Activated CD4-positive, alpha-beta memory T cell treated with anti-CD3 and anti-CD28 coated beads for 36 hours (primary cell): ENCODE measurements around the gene SOX13. TPM values are rescaled to one million over a fixed set of nuclear protein-coding genes. Genes with fewer than 3 reads are reported as not detected.
"Not testable (repeated sequence)": the region's sequence is repeated elsewhere in the genome, so short reads cannot be mapped to it uniquely, and the experiment has no call there.

Source experiments
- CTCF ChIA-PET: fragments of 350-600 bp; sonication (Branson Sonifier 250); formaldehyde crosslinking; loops from one replicate; lab custom pipeline; 2021; ENCODE audit warnings: antibody characterized with exemption, inconsistent platforms; lab: Charles Lee
- POLR2A ChIA-PET: fragments of 350-600 bp; sonication (Branson Sonifier 250); formaldehyde crosslinking; loops from one replicate; lab custom pipeline; 2021; ENCODE audit warnings: antibody characterized with exemption; lab: Charles Lee
- DNase-seq: peaks from one replicate; pipeline ENCODE4 v3.0.0-alpha.2; 2020
- H3K27ac Mint-ChIP-seq: one replicate; pipeline ENCODE4 v1.8.0; 2021; ENCODE audit warnings: mixed read lengths
- H3K27me3 Mint-ChIP-seq: one replicate; pipeline ENCODE4 v1.8.0; 2021; ENCODE audit warnings: mixed read lengths
- H3K36me3 Mint-ChIP-seq: one replicate; pipeline ENCODE4 v1.8.0; 2021; ENCODE audit warnings: mixed read lengths
- H3K4me1 Mint-ChIP-seq: one replicate; pipeline ENCODE4 v1.8.0; 2021; ENCODE audit warnings: low read depth, mixed read lengths
- H3K4me3 Mint-ChIP-seq: one replicate; pipeline ENCODE4 v1.8.0; 2021; ENCODE audit warnings: mild to moderate bottlenecking, mixed read lengths
- H3K9me3 Mint-ChIP-seq: one replicate; pipeline ENCODE4 v1.8.0; 2021; ENCODE audit warnings: mixed read lengths
- intact Hi-C: fragments of 100-400 bp; cut with micrococcal nuclease; formaldehyde crosslinking; loops from one replicate; pipeline ENCODE4 v1.15.1; 2023
- total RNA-seq, 2 experiments: library from RNA; stranded (reverse); gene quantifications; one replicate each; pipeline ENCODE4 v1.2.3, GENCODE V29; 2021

The SOX13 gene
- total RNA-seq, 2 experiments from 2014 or later: 4.6 to 5.8 TPM

GRCh38 chr1:204080163-204080903, 7.4 kb downstream of the SOX13 start:
- Mint-ChIP-seq H3K9me3 (no peaks in the 10 kb centered on the region), H3K27me3 (peaks cover 20% of the 10 kb centered on the region), H3K27ac (no peak overlapping the region), H3K4me1 (peaks cover 3% of the 10 kb centered on the region), H3K36me3 (no peaks in the 10 kb centered on the region), H3K4me3 (no peak overlapping the region)
- intact Hi-C loops: no loop called here
- CTCF ChIA-PET: no interaction called here
- POLR2A ChIA-PET: no interaction called here
- no peak for DNase-seq

DNA sequence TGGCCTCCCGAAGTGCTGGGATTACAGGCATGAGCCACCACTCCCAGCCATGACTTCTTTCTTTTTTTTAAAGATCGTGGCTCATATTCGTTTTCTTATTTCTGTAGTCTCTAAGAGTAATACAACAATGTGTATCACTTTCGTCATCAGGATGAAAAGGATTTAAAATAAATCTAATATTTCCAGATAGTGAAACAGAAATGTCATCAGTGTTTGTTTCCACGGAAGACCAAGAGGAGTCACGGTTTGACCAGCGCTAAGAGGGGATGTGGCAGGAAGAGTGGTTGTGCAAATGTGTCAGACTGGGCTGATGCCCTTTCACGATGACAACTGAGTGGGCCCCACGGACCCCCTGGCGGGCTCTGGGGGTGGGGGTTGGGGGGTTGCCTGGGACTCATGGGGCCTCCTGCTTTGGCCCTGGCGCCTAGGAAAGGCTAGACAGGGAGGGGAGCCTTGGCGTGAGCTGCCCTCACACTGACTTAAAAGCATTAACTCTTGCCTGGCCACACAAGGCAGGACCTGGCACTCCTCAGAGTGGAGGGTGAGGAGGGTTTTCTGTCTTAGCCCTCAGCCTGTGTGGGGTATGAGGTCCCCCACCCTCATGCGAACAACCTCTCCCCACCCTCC, 8.4 kb downstream of the SOX13 start:
- Mint-ChIP-seq H3K4me1 (peaks cover 2% of the 10 kb centered on the region), H3K27ac (no peak overlapping the region), H3K4me3 (no peak overlapping the region), H3K36me3 (no peaks in the 10 kb centered on the region), H3K9me3 (no peaks in the 10 kb centered on the region), H3K27me3 (peaks cover 12% of the 10 kb centered on the region)
- DNase-seq: no peak
- ChIA-PET POLR2A (no interaction called here), CTCF (no interaction called here)
- intact Hi-C loops: no loop called here

DNA sequence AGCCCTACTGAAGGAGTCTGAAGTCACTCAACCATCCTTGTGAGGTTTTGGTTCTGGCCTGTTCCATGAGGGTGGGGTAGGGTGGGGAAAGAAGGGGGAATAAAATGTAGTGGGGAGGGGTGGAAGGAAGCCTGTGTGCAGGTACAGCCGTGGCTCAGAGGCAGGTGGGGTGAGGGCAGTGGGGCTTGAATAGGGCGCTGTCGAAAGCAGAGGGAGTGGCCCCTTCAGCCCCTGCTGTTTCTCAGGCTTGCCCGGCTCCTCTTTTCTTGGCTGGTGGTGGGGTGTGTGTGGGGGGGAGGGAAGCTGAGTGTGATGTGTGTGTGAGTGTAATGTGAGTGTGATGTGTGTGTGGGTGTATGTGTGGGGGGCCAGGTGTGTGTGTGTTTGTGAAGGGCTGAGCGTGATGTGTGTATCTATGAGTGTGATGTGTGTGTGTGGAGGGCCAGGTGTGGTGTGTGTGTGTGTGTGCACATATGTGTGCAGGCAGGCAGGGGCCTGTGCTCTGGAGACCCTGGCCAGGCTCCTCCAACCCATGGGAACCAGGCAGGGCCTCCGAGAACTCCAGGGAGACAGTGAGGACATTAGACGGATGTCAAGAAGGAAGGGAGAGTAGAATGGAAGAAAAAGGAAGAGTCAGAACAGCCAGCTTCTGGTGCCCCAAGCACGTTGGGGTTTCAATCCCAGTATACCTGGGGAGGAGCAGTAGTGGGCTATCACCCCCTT, 9.0 kb downstream of the SOX13 start:
- ChIA-PET CTCF (no interaction called here), POLR2A (no interaction called here)
- H3K4me3 Mint-ChIP-seq: no peak overlapping the region
- H3K36me3 Mint-ChIP-seq: no peaks in the 10 kb centered on the region
- intact Hi-C loops: no loop called here
- no peak for DNase-seq
- peaks cover 6% of the 10 kb centered on the region for H3K27me3 Mint-ChIP-seq
- H3K27ac Mint-ChIP-seq: no peak overlapping the region
- H3K4me1 Mint-ChIP-seq: peaks cover 2% of the 10 kb centered on the region
- no peaks in the 10 kb centered on the region for H3K9me3 Mint-ChIP-seq

DNA sequence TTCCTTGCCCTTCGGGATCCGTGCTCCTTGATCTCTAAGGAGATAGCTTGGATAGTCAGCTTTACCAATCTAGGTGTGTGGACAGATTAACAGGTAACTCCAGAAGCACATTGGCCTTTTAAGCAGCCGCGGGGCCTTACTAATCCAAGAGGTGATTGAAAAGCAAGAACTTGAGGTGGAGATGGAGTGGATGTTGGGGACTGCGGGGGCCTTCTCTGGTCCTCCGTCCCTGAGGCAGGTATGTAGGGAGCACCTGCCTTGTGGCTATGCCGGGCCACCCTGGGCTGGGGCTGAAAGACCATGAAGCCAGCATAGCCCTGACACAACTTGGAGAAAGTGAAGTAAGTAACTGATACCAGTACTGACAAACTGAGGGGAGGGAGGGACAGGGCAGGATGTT, 10.6 kb downstream of the SOX13 start:
- CTCF ChIA-PET: no interaction called here
- Mint-ChIP-seq H3K4me3 (no peak overlapping the region), H3K4me1 (peaks cover 5% of the 10 kb centered on the region), H3K27me3 (peaks cover 2% of the 10 kb centered on the region), H3K9me3 (no peaks in the 10 kb centered on the region), H3K36me3 (no peaks in the 10 kb centered on the region), H3K27ac (no peak overlapping the region)
- POLR2A ChIA-PET: no interaction called here
- intact Hi-C loops: no loop called here
- DNase-seq: no peak

DNA sequence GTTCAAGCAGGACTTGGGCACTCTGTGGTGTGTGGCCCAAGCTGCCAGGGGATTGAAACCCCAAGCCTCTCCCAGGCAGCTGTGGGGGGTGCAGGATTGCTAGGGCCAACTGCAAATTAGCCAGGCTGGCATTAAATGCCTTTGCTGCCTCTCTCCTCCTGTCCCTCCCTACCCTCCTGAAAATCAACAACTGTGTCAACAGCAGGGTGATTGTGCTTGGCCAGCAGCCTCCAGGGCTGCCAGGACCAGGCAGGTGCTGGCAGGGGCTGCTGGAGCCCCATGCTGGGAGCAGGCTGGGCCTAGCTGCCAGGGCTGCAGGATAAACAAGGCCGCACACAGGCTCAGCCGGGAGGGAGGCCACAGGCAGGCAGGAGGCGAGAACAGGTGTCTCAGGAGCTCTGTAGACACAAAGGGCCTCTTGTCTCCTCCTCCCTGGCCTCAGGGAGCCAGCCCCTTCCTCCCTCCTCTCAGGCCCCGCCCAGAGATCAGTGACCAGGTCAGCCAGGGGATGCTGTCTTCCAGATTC, 11.4 kb downstream of the SOX13 start:
- no peak overlapping the region for H3K27ac Mint-ChIP-seq
- no peaks in the 10 kb centered on the region for H3K36me3 Mint-ChIP-seq
- CTCF ChIA-PET: no interaction called here

DNA sequence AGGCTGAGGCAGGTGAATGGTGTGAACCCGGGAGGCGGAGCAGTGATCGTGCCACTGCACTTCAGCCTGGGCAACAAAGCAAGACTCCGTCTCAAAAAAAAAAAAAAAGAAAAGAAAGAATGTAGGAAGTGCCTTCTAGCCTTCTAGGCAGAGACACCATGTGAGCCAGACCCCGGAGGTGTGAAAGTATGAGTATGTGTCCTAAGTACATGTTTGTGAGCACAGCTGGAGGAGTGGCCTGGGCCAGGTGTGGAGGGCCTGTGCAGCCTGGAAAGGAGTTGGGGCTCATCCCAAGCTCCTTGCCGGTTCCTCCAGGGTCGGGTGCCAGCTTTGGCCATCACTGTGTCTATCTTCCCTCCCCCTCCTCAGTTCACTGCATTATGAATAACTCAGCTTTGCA, 13.0 kb downstream of the SOX13 start:
- H3K36me3 Mint-ChIP-seq: no peaks in the 10 kb centered on the region
- CTCF ChIA-PET: no interaction called here
- DNase-seq: no peak
- no peaks in the 10 kb centered on the region for H3K27me3 Mint-ChIP-seq
- intact Hi-C loops: no loop called here
- POLR2A ChIA-PET: no interaction called here
- H3K4me1 Mint-ChIP-seq: peaks cover 3% of the 10 kb centered on the region
- H3K9me3 Mint-ChIP-seq: no peaks in the 10 kb centered on the region
- H3K27ac Mint-ChIP-seq: no peak overlapping the region
- no peak overlapping the region for H3K4me3 Mint-ChIP-seq

More for the DNA sequence above, 11.4 kb downstream of the SOX13 start:
- Mint-ChIP-seq H3K4me1 (peaks cover 5% of the 10 kb centered on the region), H3K9me3 (no peaks in the 10 kb centered on the region), H3K4me3 (no peak overlapping the region), H3K27me3 (no peaks in the 10 kb centered on the region)
- POLR2A ChIA-PET: no interaction called here
- intact Hi-C loops: no loop called here
- DNase-seq: no peak

DNA sequence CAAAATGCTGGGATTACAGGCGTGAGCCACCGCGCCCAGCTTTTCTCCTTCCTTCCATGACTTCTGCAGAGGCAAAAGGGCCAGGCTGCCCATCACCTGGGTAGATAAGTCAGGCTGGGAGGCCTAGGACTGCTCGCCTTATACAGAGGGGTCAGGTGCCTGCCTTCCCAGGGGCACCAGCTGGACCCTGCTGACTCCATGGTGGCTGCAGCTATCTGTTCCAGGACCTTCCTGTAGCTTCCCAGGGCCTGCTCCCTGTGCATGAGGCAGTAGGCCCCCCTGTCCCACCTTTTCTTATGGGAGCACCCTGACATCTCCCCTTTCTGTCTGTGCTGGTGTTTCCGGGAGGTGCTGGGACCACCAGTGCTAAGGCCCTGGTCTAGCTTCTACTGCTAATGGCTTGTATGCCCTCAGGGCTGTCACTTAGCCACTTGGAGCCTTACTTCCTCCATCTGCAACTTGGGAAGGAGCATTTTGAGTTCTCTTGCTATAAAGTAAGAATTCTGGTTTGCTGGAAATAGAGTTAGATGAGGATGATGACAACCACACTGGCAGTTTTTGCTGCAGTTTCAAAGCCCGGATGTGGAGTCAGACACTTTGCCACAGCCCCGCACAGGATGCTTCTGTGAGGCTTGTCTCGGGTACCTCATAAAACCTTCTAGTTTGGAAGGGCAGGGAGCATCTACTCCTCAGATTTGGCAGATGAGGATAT, 14.4 kb downstream of the SOX13 start:
- CTCF ChIA-PET: no interaction called here
- DNase-seq: no peak
- POLR2A ChIA-PET: no interaction called here
- no peak overlapping the region for H3K4me3 Mint-ChIP-seq
- intact Hi-C loops: no loop called here
- H3K9me3 Mint-ChIP-seq: no peaks in the 10 kb centered on the region
- H3K4me1 Mint-ChIP-seq: peaks cover 3% of the 10 kb centered on the region
- no peaks in the 10 kb centered on the region for H3K36me3 Mint-ChIP-seq
- no peaks in the 10 kb centered on the region for H3K27me3 Mint-ChIP-seq
- H3K27ac Mint-ChIP-seq: no peak overlapping the region

GRCh38 chr1:204087893-204088528, 15.1 kb downstream of the SOX13 start:
- intact Hi-C loops: no loop called here

DNA sequence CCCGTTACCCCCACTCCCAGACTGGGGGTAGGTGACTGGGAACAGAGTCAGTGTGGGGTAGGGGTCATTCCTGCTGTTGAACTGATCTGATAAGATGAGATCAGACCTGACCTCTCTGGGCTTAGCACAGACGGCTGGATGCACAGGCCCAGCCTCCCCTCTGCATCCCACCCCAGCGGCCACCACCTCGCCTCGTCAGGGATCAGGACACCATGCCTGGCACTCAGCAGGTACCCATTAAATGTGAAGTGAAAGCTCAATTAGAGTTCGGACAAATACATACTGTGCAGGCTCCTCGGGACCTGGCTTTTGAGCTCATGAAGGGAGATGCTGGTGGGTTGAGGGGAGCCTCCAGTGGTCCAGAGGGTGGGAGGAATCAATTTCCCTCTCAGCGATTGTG, 15.7 kb downstream of the SOX13 start:
- intact Hi-C loops: no loop called here
- no peaks in the 10 kb centered on the region for H3K9me3 Mint-ChIP-seq
- H3K4me1 Mint-ChIP-seq: peaks cover 5% of the 10 kb centered on the region
- no peak overlapping the region for H3K4me3 Mint-ChIP-seq
- DNase-seq: no peak
- no peaks in the 10 kb centered on the region for H3K27me3 Mint-ChIP-seq
- ChIA-PET POLR2A (no interaction called here), CTCF (no interaction called here)
- no peak overlapping the region for H3K27ac Mint-ChIP-seq
- no peaks in the 10 kb centered on the region for H3K36me3 Mint-ChIP-seq

More at GRCh38 chr1:204087893-204088528, 15.1 kb downstream of the SOX13 start:
- Mint-ChIP-seq H3K4me1 (peaks cover 3% of the 10 kb centered on the region), H3K36me3 (no peaks in the 10 kb centered on the region), H3K4me3 (no peak overlapping the region), H3K27ac (no peak overlapping the region), H3K9me3 (no peaks in the 10 kb centered on the region), H3K27me3 (no peaks in the 10 kb centered on the region)
- DNase-seq: no peak
- POLR2A ChIA-PET: no interaction called here
- CTCF ChIA-PET: no interaction called here

DNA sequence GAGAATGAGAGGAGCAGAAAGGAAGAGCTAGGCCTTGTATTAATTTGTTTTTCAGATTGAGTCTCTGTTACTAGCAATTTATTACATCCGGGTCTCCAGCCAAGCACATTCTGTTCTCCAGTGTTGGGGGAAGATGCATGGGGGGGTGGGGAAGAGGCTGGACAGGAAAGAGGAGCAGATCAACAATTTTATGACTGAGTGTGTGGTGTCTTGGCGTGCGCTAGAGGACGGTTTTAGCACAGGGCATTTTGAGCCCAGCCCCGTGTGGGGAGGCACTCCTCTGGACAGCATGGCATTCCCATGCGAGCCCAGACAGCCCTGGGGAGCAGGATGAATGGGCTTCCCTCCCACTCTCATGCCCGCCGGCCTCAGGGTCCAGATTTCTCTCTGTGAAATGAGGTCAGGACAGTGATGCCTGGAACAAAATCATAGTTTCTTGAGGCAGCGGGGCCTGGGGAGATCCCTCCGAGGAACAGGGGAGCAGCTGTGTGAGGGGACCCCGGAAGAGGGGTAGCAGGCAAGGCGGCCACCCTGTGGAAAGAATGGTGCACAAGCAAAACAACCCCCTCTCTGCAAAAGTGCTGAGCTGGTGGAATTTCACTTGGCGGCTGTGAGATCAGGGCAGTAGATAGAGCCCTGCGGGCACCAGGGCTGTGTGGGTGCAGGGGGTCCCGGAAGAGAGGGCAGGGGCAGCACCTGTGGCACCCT, 16.3 kb downstream of the SOX13 start:
- Mint-ChIP-seq H3K27me3 (no peaks in the 10 kb centered on the region), H3K4me1 (peaks cover 5% of the 10 kb centered on the region), H3K4me3 (no peak overlapping the region), H3K9me3 (no peaks in the 10 kb centered on the region), H3K27ac (no peak overlapping the region), H3K36me3 (no peaks in the 10 kb centered on the region)
- DNase-seq: no peak
- ChIA-PET CTCF (no interaction called here), POLR2A (no interaction called here)
- intact Hi-C loops: no loop called here

DNA sequence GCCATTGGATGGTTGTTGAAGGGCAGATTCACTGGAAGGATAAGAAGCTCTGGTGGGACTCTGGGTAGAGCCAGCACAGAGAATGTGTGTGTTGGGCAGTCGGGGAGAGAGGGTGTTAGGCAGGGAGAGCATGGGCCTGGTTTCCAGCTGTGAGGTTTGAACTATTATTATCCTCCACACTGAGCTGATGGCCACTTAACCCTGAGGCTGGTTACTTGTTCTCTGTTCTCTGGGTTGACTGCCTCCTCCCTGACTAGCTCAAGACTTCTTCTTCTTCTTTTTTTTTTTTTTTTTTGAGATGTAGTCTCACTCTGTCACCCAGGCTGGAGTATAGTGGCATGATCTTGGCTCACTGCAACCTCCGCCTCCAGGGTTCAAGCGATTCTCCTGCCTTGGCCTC, 17.2 kb downstream of the SOX13 start:
- H3K36me3 Mint-ChIP-seq, H3K4me1 Mint-ChIP-seq, H3K27me3 Mint-ChIP-seq, H3K9me3 Mint-ChIP-seq, H3K4me3 Mint-ChIP-seq, DNase-seq, CTCF ChIA-PET, intact Hi-C loops, H3K27ac Mint-ChIP-seq: not testable (repeated sequence)
- POLR2A ChIA-PET: interaction anchor here (0.6 kb wide), 1 partner anchor 1066 kb away, joined by 3 read pairs; no protein-coding TSS in a partner anchor
